ENCODE measurements around the gene ZNF689.

- no peak for TF ChIP-seq CTCF (IDR thresholded peaks at IDR 0.05)
- no peak for TF ChIP-seq POLR2A (IDR thresholded peaks at IDR 0.05)
Measured at GRCh38 chr16:30656974-30657865, 47.0 kb upstream of the ZNF689 start.

All from Peyer's patch (tissue), 4 donors.